GM19372 (cell line): Measurements from ENCODE around the gene SERPINB1.
"Not testable (repeated sequence)": the region's sequence is repeated elsewhere in the genome, so short reads cannot be mapped to it uniquely, and the experiment has no call there.

Experiments used
- ATAC-seq: cut with Tn5 transposase; IDR thresholded peaks from one replicate; pipeline ENCODE4 v1.9.1; 2021; ENCODE audit warnings: mild to moderate bottlenecking, low read depth, moderate library complexity; ENCODE audit not compliant: unreplicated experiment

SERPINB1 gene

GRCh38 chr6:2820415-2820814 lies 21.2 kb downstream of the SERPINB1 start:
- ATAC-seq = no peak

GRCh38 chr6:2819978-2820377 lies 21.7 kb downstream of the SERPINB1 start:
- no peak for ATAC-seq

GRCh38 chr6:2819115-2819514 lies 22.5 kb downstream of the SERPINB1 start:
- ATAC-seq = no peak

DNA sequence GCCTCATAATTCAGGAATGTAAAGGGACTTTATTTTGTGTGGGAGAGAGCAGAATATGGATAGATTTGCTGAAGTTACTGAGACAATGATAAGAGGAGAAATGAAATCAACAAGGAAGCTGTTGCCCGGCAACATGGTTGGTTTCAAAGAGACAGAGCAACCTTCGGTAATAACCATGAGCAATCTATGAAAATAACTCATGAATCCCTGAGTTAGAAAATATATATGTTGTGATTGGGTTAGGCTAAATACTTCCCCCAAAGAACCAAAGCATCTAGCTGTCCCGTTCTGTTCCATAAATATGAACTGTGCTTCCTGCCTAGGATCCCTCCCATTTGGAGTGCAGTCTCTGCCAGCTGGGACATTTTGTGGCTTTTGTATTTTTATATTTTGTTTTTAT lies 23.1 kb downstream of the SERPINB1 start:
- no peak for ATAC-seq

GRCh38 chr6:2817903-2818443 lies 23.7 kb downstream of the SERPINB1 start:
- no peak for ATAC-seq

- ATAC-seq = no peak
Observed at GRCh38 chr6:2816158-2816557, 25.5 kb downstream of the SERPINB1 start.

GRCh38 chr6:2812695-2813094 lies 29.0 kb downstream of the SERPINB1 start:
- no peak for ATAC-seq

GRCh38 chr6:2810092-2810671 lies 31.5 kb downstream of the SERPINB1 start:
- ATAC-seq = no peak

GRCh38 chr6:2809015-2809414 lies 32.6 kb downstream of the SERPINB1 start:
- no peak for ATAC-seq

- ATAC-seq = no peak
Observed at GRCh38 chr6:2807342-2808090, 34.1 kb downstream of the SERPINB1 start.

GRCh38 chr6:2806644-2807043 lies 35.0 kb downstream of the SERPINB1 start:
- ATAC-seq = no peak

DNA sequence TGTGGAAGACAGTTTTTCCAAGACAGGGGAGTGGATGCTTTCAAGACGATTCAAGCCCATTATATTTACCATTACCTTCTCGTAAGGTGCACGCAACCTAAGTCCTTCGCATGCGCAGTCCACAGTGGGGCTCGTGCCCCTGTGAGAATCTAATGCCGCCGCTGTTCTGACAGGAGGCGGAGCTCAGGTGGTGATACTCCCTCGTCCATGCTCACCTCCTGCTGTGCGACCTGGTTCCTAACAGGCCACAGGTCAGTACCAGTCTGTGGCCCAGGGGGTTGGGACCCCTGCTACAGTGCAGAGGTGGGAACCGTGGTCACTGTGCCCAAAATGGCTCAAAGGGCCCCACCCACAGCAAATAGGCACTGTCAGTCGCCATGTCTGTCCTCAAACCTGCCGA lies 36.6 kb downstream of the SERPINB1 start:
- no peak for ATAC-seq

GRCh38 chr6:2804516-2804915 lies 37.1 kb downstream of the SERPINB1 start:
- no peak for ATAC-seq

DNA sequence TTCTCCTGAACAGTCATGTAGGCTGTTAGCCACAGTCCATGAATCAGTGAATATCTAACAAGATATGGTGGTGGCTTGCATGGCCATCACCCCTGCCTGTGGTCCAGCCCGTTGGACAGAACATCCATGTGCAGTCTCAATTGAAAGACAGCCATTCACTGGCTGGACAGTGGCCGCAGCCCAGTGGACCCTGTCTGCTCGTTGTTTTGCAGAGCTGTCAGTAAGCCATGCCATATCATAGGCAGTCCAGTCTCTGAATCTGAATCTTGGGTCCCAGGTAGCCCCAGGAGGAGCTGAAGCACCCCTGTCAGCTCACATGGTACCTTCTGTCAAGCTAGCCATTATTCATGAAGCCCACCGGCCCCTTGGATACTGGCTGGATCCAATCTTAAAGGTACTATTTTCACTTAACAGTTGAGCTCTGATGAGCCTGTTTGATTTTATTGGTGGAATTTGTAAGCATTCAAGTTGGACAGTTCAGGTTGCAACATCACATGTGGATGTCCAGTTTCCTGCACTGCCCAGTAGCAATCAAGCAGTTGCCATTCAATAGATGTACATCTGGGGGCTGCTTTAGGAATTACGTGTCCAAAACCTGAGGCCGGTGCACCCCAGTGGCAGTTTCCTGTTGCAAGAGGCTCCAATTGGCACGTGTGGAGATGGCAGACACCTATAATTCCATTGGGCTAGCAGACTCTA lies 37.8 kb downstream of the SERPINB1 start:
- no peak for ATAC-seq

DNA sequence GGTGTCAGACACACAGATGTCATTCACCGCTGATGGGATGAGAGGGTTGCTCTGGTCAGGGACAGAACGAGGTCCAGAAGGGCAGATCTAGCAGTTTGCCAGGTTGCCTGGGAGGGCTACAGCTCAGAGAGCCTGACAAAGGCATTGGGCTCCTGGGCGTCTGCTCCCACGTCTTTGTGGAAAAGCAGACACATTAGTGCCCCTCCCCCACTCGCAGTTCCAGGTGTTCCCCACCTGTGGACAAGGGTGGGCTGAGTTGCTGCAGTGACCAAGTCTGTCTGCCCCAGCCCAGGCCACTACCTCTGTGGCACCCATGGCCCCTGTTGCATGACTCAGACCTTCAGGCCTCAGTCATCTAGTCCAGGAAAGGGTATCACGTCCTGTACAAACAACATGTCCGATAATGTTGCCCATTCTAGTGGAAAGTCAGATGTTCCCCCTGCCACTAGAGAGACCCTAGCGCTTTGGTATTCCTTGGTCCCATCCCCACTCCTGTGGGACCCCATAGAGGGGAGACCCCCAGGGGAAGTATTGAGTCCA lies 39.1 kb downstream of the SERPINB1 start:
- no peak for ATAC-seq

DNA sequence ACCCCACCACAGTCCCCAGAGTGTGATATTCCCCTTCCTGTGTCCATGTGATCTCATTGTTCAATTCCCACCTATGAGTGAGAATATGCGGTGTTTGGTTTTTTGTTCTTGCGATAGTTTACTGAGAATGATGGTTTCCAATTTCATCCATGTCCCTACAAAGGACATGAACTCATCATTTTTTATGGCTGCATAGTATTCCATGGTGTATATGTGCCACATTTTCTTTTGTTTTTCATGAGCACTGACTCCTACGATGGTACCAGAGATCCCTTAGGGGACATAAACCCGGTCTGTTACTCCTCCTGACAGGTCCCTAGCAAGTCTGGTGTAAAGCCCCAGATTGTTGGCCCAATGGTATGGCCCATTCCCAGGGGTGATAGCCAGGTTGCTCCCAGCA lies 40.0 kb downstream of the SERPINB1 start:
- not testable (repeated sequence) for ATAC-seq

GRCh38 chr6:2800552-2801316 lies 40.9 kb downstream of the SERPINB1 start:
- no peak for ATAC-seq

DNA sequence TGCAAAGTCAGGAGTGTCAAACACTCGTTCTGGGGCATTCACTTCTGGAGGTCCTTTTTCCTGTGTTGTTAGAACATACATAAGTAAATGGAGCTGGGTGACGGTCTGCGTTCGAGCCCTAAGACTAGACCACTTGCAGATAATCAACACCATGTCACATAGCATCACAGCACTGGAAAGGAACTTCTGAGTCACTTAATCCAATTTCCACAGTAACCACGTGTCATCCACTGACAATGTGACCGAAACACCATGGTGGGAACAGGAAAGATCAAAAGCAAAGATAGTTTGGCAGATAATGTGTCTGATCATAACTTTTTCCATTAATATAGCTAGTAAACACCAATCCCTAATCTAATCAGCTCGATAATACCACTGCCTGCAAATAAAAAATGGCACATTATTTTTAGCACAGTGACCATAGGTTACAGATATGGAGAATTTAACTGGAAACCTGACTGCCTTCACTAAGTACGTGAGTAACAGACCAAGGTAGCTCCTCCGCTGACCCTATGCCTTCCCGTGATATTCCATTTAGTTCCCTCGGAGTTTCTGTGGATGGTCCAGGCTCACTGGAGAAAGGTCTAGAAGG lies 41.6 kb downstream of the SERPINB1 start:
- no peak for ATAC-seq

- ATAC-seq = no peak
Observed at GRCh38 chr6:2798586-2799134, 43.0 kb downstream of the SERPINB1 start.

DNA sequence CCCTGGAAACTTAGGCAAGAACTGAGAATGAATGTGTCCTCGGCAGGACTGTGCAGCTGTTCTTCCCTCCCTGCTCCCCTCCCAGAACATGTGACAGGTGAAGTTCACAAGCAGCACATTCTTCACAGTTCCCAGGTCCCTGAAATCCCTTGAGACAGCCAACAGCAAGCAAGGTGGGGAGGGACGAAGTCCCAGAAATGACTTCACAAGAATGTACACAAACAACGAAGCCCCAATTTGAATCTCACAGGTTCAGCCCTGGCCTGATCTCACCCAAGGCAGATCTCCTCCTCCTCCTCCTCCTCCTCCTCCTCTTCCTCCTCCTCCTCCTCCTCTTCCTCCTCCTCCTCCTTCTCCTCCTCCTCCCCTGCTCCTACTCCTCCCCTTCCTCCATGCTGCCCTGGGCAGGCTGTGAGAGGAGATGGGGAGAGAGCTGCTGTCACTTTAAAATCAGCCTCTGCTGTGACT lies 44.1 kb downstream of the SERPINB1 start:
- no peak for ATAC-seq
